IPS-15b (cell line): ENCODE data around the gene MRPL18.
"Not testable (repeated sequence)": the region's sequence is repeated elsewhere in the genome, so short reads cannot be mapped to it uniquely, and the experiment has no call there.

ENCODE experiments used
- H3K27me3 ChIP-seq: one replicate; pipeline ENCODE4 v1.6.1; 2013; ENCODE audit warnings: low read length; ENCODE audit not compliant: control insufficient read depth, insufficient read depth
- H3K36me3 ChIP-seq: one replicate; pipeline ENCODE4 v1.6.1; 2013; ENCODE audit warnings: low read length; ENCODE audit not compliant: control insufficient read depth, insufficient read depth
- H3K4me1 ChIP-seq: one replicate; pipeline ENCODE4 v1.6.1; 2013; ENCODE audit warnings: mild to moderate bottlenecking, low read length; ENCODE audit not compliant: control insufficient read depth, insufficient read depth
- H3K4me3 ChIP-seq: one replicate; pipeline ENCODE4 v1.5.1; 2013; ENCODE audit warnings: low read depth, low read length
- H3K9ac ChIP-seq: one replicate; pipeline ENCODE4 v1.6.1; 2013; ENCODE audit warnings: low read depth, mild to moderate bottlenecking, low read length
- H3K9me3 ChIP-seq: one replicate; pipeline ENCODE4 v1.6.1; 2013; ENCODE audit warnings: mild to moderate bottlenecking, low read length; ENCODE audit not compliant: control insufficient read depth, insufficient read depth

Gene MRPL18

GRCh38 chr6:159790149-159790955 lies at the start of gene MRPL18:
MRPL18 (plus strand) TSS chr6:159790467; CDS start chr6:159790588, 121 bp downstream.
- H3K36me3 ChIP-seq: peaks cover 4% of the 10 kb centered on the region
- peak within 1 kb of the TSS; percentile 100 for H3K4me3 ChIP-seq
- peak within 1 kb of the TSS; percentile 92 for H3K9ac ChIP-seq
- peaks cover 13% of the 10 kb centered on the region for H3K4me1 ChIP-seq
- H3K9me3 ChIP-seq: no peaks in the 10 kb centered on the region
- no peaks in the 10 kb centered on the region for H3K27me3 ChIP-seq

GRCh38 chr6:159742165-159742564 lies 48.1 kb upstream of the MRPL18 start:
- Histone ChIP-seq H3K9ac (no peak overlapping the region), H3K4me1 (no peaks in the 10 kb centered on the region), H3K27me3 (no peaks in the 10 kb centered on the region), H3K4me3 (no peak overlapping the region), H3K36me3 (peaks cover 19% of the 10 kb centered on the region), H3K9me3 (no peaks in the 10 kb centered on the region)

GRCh38 chr6:159745081-159745480 lies 45.2 kb upstream of the MRPL18 start:
- H3K27me3 ChIP-seq: no peaks in the 10 kb centered on the region
- no peaks in the 10 kb centered on the region for H3K4me1 ChIP-seq
- H3K36me3 ChIP-seq: peaks cover 19% of the 10 kb centered on the region
- H3K9me3 ChIP-seq: no peaks in the 10 kb centered on the region
- H3K4me3 ChIP-seq: no peak overlapping the region
- H3K9ac ChIP-seq: no peak overlapping the region

DNA sequence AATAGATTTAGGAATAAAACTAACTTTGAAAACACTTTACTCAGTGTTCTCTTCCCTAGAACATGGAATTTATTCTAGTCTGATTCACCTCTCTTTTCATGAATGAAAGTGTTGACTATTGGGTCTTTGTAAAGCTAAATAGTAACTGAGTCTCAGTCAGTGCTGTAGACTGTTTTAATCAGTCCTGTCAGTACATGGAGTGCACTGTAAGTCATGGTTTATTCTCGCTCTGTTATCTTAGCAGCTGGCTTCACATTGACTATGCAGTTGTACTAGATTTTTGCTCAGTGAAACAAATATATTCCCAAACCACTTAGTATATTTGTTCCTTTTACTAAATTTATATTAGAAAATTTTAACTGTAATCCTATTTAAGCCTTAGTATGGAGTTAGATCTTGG lies 43.5 kb upstream of the MRPL18 start:
- no peak overlapping the region for H3K4me3 ChIP-seq
- H3K9me3 ChIP-seq: no peaks in the 10 kb centered on the region
- peaks cover 13% of the 10 kb centered on the region for H3K36me3 ChIP-seq
- H3K4me1 ChIP-seq: no peaks in the 10 kb centered on the region
- H3K27me3 ChIP-seq: no peaks in the 10 kb centered on the region
- H3K9ac ChIP-seq: no peak overlapping the region

GRCh38 chr6:159748127-159748526 lies 42.1 kb upstream of the MRPL18 start:
- H3K4me3 ChIP-seq, H3K9me3 ChIP-seq, H3K4me1 ChIP-seq, H3K27me3 ChIP-seq, H3K9ac ChIP-seq, H3K36me3 ChIP-seq: not testable (repeated sequence)

GRCh38 chr6:159751448-159751847 lies 38.8 kb upstream of the MRPL18 start:
- Histone ChIP-seq H3K9ac (no peak overlapping the region), H3K27me3 (no peaks in the 10 kb centered on the region), H3K4me3 (no peak overlapping the region), H3K36me3 (peaks cover 13% of the 10 kb centered on the region), H3K9me3 (no peaks in the 10 kb centered on the region), H3K4me1 (no peaks in the 10 kb centered on the region)

GRCh38 chr6:159753081-159753872 lies 37.0 kb upstream of the MRPL18 start:
- Histone ChIP-seq H3K36me3 (peaks cover 13% of the 10 kb centered on the region), H3K9ac (no peak overlapping the region), H3K9me3 (no peaks in the 10 kb centered on the region), H3K4me3 (no peak overlapping the region), H3K27me3 (no peaks in the 10 kb centered on the region), H3K4me1 (no peaks in the 10 kb centered on the region)

DNA sequence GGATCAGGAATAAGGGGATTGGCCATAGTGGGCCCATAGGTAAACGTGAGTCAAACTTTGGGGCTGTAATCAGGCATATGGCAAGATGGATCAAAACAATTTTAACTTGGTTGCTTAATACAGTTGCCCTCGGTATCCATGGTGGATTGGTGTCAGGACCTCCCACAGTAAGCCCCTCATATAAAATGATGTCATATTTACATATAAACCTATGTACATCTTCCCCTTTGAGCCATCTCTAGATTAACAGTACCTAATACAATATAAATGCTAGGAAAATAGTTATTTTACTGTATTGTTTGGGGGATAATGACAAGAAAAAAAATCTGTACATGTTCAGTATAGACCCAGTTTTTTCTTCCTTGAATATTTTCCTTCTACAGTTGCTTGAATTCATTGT lies 35.9 kb upstream of the MRPL18 start:
- H3K4me1 ChIP-seq: no peaks in the 10 kb centered on the region
- H3K36me3 ChIP-seq: peaks cover 13% of the 10 kb centered on the region
- H3K9me3 ChIP-seq: no peaks in the 10 kb centered on the region

GRCh38 chr6:159754959-159755914 lies 35.0 kb upstream of the MRPL18 start:
- Histone ChIP-seq H3K27me3 (no peaks in the 10 kb centered on the region), H3K4me1 (peaks cover 3% of the 10 kb centered on the region), H3K9ac (no peak overlapping the region), H3K4me3 (no peak overlapping the region), H3K9me3 (no peaks in the 10 kb centered on the region), H3K36me3 (peaks cover 13% of the 10 kb centered on the region)

More for the DNA sequence above, 35.9 kb upstream of the MRPL18 start:
- Histone ChIP-seq H3K27me3 (no peaks in the 10 kb centered on the region), H3K4me3 (no peak overlapping the region), H3K9ac (no peak overlapping the region)

- H3K27me3 ChIP-seq: no peaks in the 10 kb centered on the region
- peaks cover 13% of the 10 kb centered on the region for H3K36me3 ChIP-seq
These were observed 33.8 kb upstream of the MRPL18 start for GRCh38 chr6:159756508-159756907.

More at GRCh38 chr6:159756508-159756907, 33.8 kb upstream of the MRPL18 start:
- no peaks in the 10 kb centered on the region for H3K9me3 ChIP-seq
- H3K4me3 ChIP-seq: no peak overlapping the region
- H3K9ac ChIP-seq: no peak overlapping the region
- peaks cover 8% of the 10 kb centered on the region for H3K4me1 ChIP-seq
